CD14-positive monocyte (primary cell): ENCODE measurements around the gene C2. TPM values are rescaled to one million over a fixed set of nuclear protein-coding genes. Genes with fewer than 3 reads are reported as not detected.

Experiments used
- DNase-seq, 3 donors: peaks; one replicate each; pipeline ENCODE4 v3.0.0-alpha.2; 2011 to 2022
- H2AFZ ChIP-seq: 2 replicates; pipeline ENCODE4 v1.6.0; 2012; ENCODE audit warnings: mild to moderate bottlenecking, low read depth, low read length, inconsistent platforms; ENCODE audit not compliant: insufficient read depth, poor library complexity, severe bottlenecking
- H3K27ac ChIP-seq, 2 donors: 1 replicate in 1 of 2; 2 replicates in 1 of 2; pipeline ENCODE4 v1.5.1; 2012 to 2013; ENCODE audit warnings: low read length in 2 of 2, control low read depth in 1 of 2, inconsistent platforms in 1 of 2, low read depth in 1 of 2, mild to moderate bottlenecking in 1 of 2
- H3K27me3 ChIP-seq, 2 donors: one replicate each; pipeline versions ENCODE4 v1.6.0 to v1.6.1; 2011 to 2013; ENCODE audit warnings: low read length in 2 of 2; ENCODE audit not compliant: control insufficient read depth in 2 of 2, insufficient read depth in 2 of 2
- H3K36me3 ChIP-seq, 2 donors: replicated peaks in 1 of 2; 1 replicate in 1 of 2; 2 replicates in 1 of 2; pipeline versions ENCODE4 v1.5.1 to v1.6.1; 2012 to 2013; ENCODE audit warnings: low read length in 2 of 2, control low read depth in 1 of 2, inconsistent platforms in 1 of 2, mild to moderate bottlenecking in 1 of 2; ENCODE audit not compliant: insufficient read depth in 2 of 2, control insufficient read depth in 1 of 2
- H3K4me1 ChIP-seq, 2 donors: 1 replicate in 1 of 2; 2 replicates in 1 of 2; pipeline versions ENCODE4 v1.5.1 to v1.6.1; 2012 to 2013; ENCODE audit warnings: low read length in 2 of 2, control low read depth in 1 of 2, inconsistent platforms in 1 of 2, mild to moderate bottlenecking in 1 of 2, moderate library complexity in 1 of 2; ENCODE audit not compliant: insufficient read depth in 2 of 2, control insufficient read depth in 1 of 2
- H3K4me2 ChIP-seq: replicated peaks from 2 replicates; pipeline ENCODE3; 2012; ENCODE audit warnings: low read length, moderate library complexity, mild to moderate bottlenecking; ENCODE audit not compliant: poor library complexity, severe bottlenecking; ENCODE audit errors: extremely low read depth
- H3K4me3 ChIP-seq, 3 experiments: fragments of 200-600 bp in 1 of 3; sonication (generic) in 1 of 3; replicated peaks in 1 of 3; 1 replicate in 2 of 3; 2 replicates in 1 of 3; pipeline ENCODE4 v1.5.1; 2011 to 2013; ENCODE audit warnings: low read length in 3 of 3, mild to moderate bottlenecking in 3 of 3, control low read depth in 2 of 3, low read depth in 2 of 3, inconsistent platforms in 1 of 3, moderate library complexity in 1 of 3
- H3K79me2 ChIP-seq: 2 replicates; pipeline ENCODE4 v1.6.0; 2012; ENCODE audit warnings: mild to moderate bottlenecking, control low read depth, inconsistent platforms, low read length, moderate library complexity; ENCODE audit not compliant: insufficient read depth
- H3K9ac ChIP-seq: 2 replicates; pipeline ENCODE4 v1.6.0; 2017; ENCODE audit warnings: low read length, mild to moderate bottlenecking; ENCODE audit not compliant: insufficient read depth, poor library complexity, severe bottlenecking
- H3K9me3 ChIP-seq, 2 donors: replicated peaks in 1 of 2; 1 replicate in 1 of 2; 2 replicates in 1 of 2; pipeline versions ENCODE4 v1.5.1 to v1.6.1; 2012 to 2013; ENCODE audit warnings: low read length in 2 of 2, control low read depth in 1 of 2; ENCODE audit not compliant: control insufficient read depth in 1 of 2, insufficient read depth in 1 of 2
- H4K20me1 ChIP-seq: 2 replicates; pipeline ENCODE4 v1.6.0; 2012; ENCODE audit warnings: mild to moderate bottlenecking, low read length, control low read depth, moderate library complexity; ENCODE audit not compliant: insufficient read depth
- H3K27ac Mint-ChIP-seq, 7 donors: one replicate each; pipeline ENCODE4 v1.8.0; 2020; ENCODE audit warnings: mild to moderate bottlenecking in 7 of 7, mixed read lengths in 7 of 7, moderate library complexity in 6 of 7, inconsistent platforms in 2 of 7
- H3K27me3 Mint-ChIP-seq, 3 donors: one replicate each; pipeline ENCODE4 v1.8.0; 2021 to 2022; ENCODE audit warnings: low read depth in 3 of 3, mild to moderate bottlenecking in 3 of 3, mixed read lengths in 3 of 3, moderate library complexity in 3 of 3, inconsistent platforms in 1 of 3
- H3K36me3 Mint-ChIP-seq, 2 donors: one replicate each; pipeline ENCODE4 v1.8.0; 2020; ENCODE audit warnings: mixed read lengths in 2 of 2, inconsistent platforms in 1 of 2, mild to moderate bottlenecking in 1 of 2
- H3K4me1 Mint-ChIP-seq: one replicate; pipeline ENCODE4 v1.8.0; 2020; ENCODE audit warnings: mild to moderate bottlenecking, mixed read lengths
- H3K4me3 Mint-ChIP-seq, 2 donors: one replicate each; pipeline ENCODE4 v1.8.0; 2020; ENCODE audit warnings: mild to moderate bottlenecking in 2 of 2, mixed read lengths in 2 of 2, moderate library complexity in 1 of 2
- H3K9me3 Mint-ChIP-seq, 7 donors: one replicate each; pipeline ENCODE4 v1.8.0; 2020 to 2022; ENCODE audit warnings: mixed read lengths in 7 of 7, mild to moderate bottlenecking in 6 of 7, moderate library complexity in 6 of 7, inconsistent platforms in 2 of 7
- CTCF ChIP-seq: fragments of 200-600 bp; IDR thresholded peaks from one replicate; pipeline ENCODE4 v1.8.0; 2022; ENCODE audit warnings: antibody characterized with exemption, mild to moderate bottlenecking
- WGBS: methylation state at CpG from one replicate; pipeline ENCODE4 v1.1.5; 2013; ENCODE audit warnings: missing lambda C conversion rate; ENCODE audit not compliant: insufficient coverage; 5-methylcytosine and 5-hydroxymethylcytosine counted together
- intact Hi-C, 2 donors: fragments of 100-400 bp; cut with micrococcal nuclease; formaldehyde crosslinking; loops; one replicate each; pipeline versions ENCODE4 v1.15.0 to v1.15.1; 2023
- polyA plus RNA-seq, 3 donors: library from polyadenylated mRNA; depleted of rRNA in 1 of 3; unstranded in 2 of 3; stranded (reverse) in 1 of 3; fragments of 300-500 nt in 2 of 3; fragments of >200 nt in 1 of 3; fragmentation: Illumina TruSeq in 2 of 3; gene quantifications; 1 replicate in 2 of 3; 2 replicates in 1 of 3; pipeline ENCODE4 v1.2.3, GENCODE V29; 2012 to 2021

C2 gene
- polyA plus RNA-seq, 3 donors: 5.4 to 7.2 (median 6.5) TPM

GRCh38 chr6:31888276-31889258, 39.0 kb upstream of the C2 start:
- Histone ChIP-seq H3K4me1 (no peaks in the 10 kb centered on the region), H4K20me1 (no peaks in the 10 kb centered on the region), H3K36me3 (peaks cover 80 to 92% of the 10 kb centered on the region in 2 donors), H3K9ac (no peak overlapping the region), H2AFZ (no peak overlapping the region), H3K79me2 (no peaks in the 10 kb centered on the region), H3K4me3 (no peak overlapping the region), H3K27me3 (no peaks in the 10 kb centered on the region), H3K9me3 (no peaks in the 10 kb centered on the region), H3K4me2 (no peak overlapping the region), H3K27ac (peak overlapping the region in 1 of 2 donors; percentile 14)
- peak; percentile 94 for TF ChIP-seq CTCF
- Mint-ChIP-seq H3K9me3 (no peaks in the 10 kb centered on the region), H3K4me3 (no peak overlapping the region), H3K27me3 (no peaks in the 10 kb centered on the region), H3K27ac (peak overlapping the region in 1 of 7 donors; percentile 61), H3K4me1 (peaks cover 2% of the 10 kb centered on the region), H3K36me3 (peaks cover 67 to 90% of the 10 kb centered on the region in 2 donors)
- 86% methylated on average over 17 of the region's 43 CpGs for WGBS
- intact Hi-C loops: no loop called here
- peak in 2 of 3 donors; percentile 9 to 46 for DNase-seq

- Mint-ChIP-seq H3K36me3 (peaks cover 64 to 88% of the 10 kb centered on the region in 2 donors), H3K27me3 (no peaks in the 10 kb centered on the region), H3K27ac (peak overlapping the region in 3 of 7 donors; percentile 1 to 83 (median 71)), H3K9me3 (no peaks in the 10 kb centered on the region), H3K4me1 (peaks cover 2% of the 10 kb centered on the region), H3K4me3 (no peak overlapping the region)
- Histone ChIP-seq H4K20me1 (no peaks in the 10 kb centered on the region), H3K9me3 (no peaks in the 10 kb centered on the region), H3K79me2 (no peaks in the 10 kb centered on the region), H3K4me1 (no peaks in the 10 kb centered on the region), H3K27ac (peak overlapping the region in 1 of 2 donors; percentile 2), H3K4me3 (no peak overlapping the region), H3K27me3 (no peaks in the 10 kb centered on the region), H3K36me3 (peaks cover 71 to 84% of the 10 kb centered on the region in 2 donors), H2AFZ (no peak overlapping the region), H3K4me2 (no peak overlapping the region), H3K9ac (no peak overlapping the region)
- WGBS: 83% methylated on average over 1 of the region's 3 CpGs
- intact Hi-C loops: no loop called here
- DNase-seq: no peak
- no peak for TF ChIP-seq CTCF
These were observed 38.1 kb upstream of the C2 start for GRCh38 chr6:31889331-31889972.
